K562 (cell line): Measurements from ENCODE around the gene CACNA2D4. TPM values are rescaled to one million over a fixed set of nuclear protein-coding genes. Genes with fewer than 3 reads are reported as not detected.

Experiments used
- CBX3 ChIP-seq, 2 experiments: IDR thresholded peaks; 1 replicate in 1 of 2; 2 replicates in 1 of 2; pipeline ENCODE4 v1.6.1; 2012; ENCODE audit warnings: inconsistent platforms in 2 of 2, low read length in 2 of 2, borderline replicate concordance in 1 of 2, control low read depth in 1 of 2
- DIDO1 ChIP-seq: fragments of 450-650 bp; IDR thresholded peaks from 2 replicates; pipeline ENCODE4 v1.6.1; 2016; ENCODE audit warnings: low read depth, missing biosample characterization, missing genetic modification characterization
- E2F3 ChIP-seq: fragments of 250-450 bp; sonication (Bioruptor Pico); IDR thresholded peaks from 2 replicates; pipeline ENCODE4 v1.4.0; 2020; ENCODE audit warnings: mild to moderate bottlenecking
- FOS ChIP-seq: IDR thresholded peaks from 3 replicates; pipeline ENCODE4 v1.6.1; 2011; ENCODE audit not compliant: insufficient read length; ENCODE audit errors: extremely low read depth
- MBD2 ChIP-seq: sonication (generic); IDR thresholded peaks from 2 replicates; pipeline ENCODE4 v1.6.1; 2016; ENCODE audit warnings: low read depth, borderline replicate concordance
- MTA3 ChIP-seq: fragments of 450-650 bp; formaldehyde crosslinking; IDR thresholded peaks from 2 replicates; pipeline ENCODE4 v1.6.1; 2017; ENCODE audit warnings: mild to moderate bottlenecking, borderline replicate concordance
- MYC ChIP-seq, 2 experiments: fragments of 250-450 bp in 1 of 2; sonication (Bioruptor Pico) in 1 of 2; IDR thresholded peaks; 2 replicates each; pipeline versions ENCODE4 v1.5.1 to v1.6.1; 2012 to 2021; ENCODE audit warnings: low read depth in 2 of 2, borderline replicate concordance in 1 of 2, improper control_type of control experiment in 1 of 2, low read length in 1 of 2, mild to moderate bottlenecking in 1 of 2, moderate library complexity in 1 of 2
- NR2C2 ChIP-seq, 2 experiments: fragments of 200-800 bp in 1 of 2; sonication (Bioruptor generic) in 1 of 2; sonication (generic) in 1 of 2; formaldehyde crosslinking in 1 of 2; IDR thresholded peaks; 2 replicates each; pipeline versions ENCODE4 v1.6.1 to v1.8.0; 2016 to 2022; ENCODE audit warnings: mild to moderate bottlenecking in 1 of 2, missing compliant biosample characterization in 1 of 2, missing genetic modification characterization in 1 of 2, missing genetic modification reagents in 1 of 2
- PTTG1 ChIP-seq: fragments of 450-650 bp; IDR thresholded peaks from 2 replicates; pipeline ENCODE4 v1.6.1; 2016; ENCODE audit warnings: low read depth, mild to moderate bottlenecking, missing genetic modification characterization, missing compliant biosample characterization
- RAD51 ChIP-seq: fragments of 450-650 bp; IDR thresholded peaks from 2 replicates; pipeline ENCODE4 v1.7.1; 2016; ENCODE audit warnings: low read depth, mild to moderate bottlenecking, borderline replicate concordance
- RBFOX2 ChIP-seq: fragments of 200-400 bp; formaldehyde crosslinking; IDR thresholded peaks from 2 replicates; pipeline ENCODE4 v1.6.1; 2017; ENCODE audit warnings: low read depth, mild to moderate bottlenecking, low read length, moderate library complexity
- SIX5 ChIP-seq, 2 experiments: IDR thresholded peaks; 2 replicates each; pipeline ENCODE4 v1.6.1; 2011; ENCODE audit warnings: low read length in 2 of 2, borderline replicate concordance in 1 of 2, low read depth in 1 of 2, mild to moderate bottlenecking in 1 of 2, moderate library complexity in 1 of 2; ENCODE audit not compliant: insufficient read depth in 1 of 2
- YY1 ChIP-seq, 3 experiments: IDR thresholded peaks; 2 replicates each; pipeline ENCODE4 v1.6.1; 2011; ENCODE audit warnings: low read length in 2 of 3, mild to moderate bottlenecking in 2 of 3, moderate library complexity in 2 of 3, borderline replicate concordance in 1 of 3, control low read depth in 1 of 3, low read depth in 1 of 3; ENCODE audit not compliant: insufficient read depth in 3 of 3, insufficient replicate concordance in 2 of 3, control insufficient read depth in 1 of 3, insufficient read length in 1 of 3; ENCODE audit errors: extremely low read depth in 1 of 3
- ZNF316 ChIP-seq: fragments of 450-650 bp; IDR thresholded peaks from 2 replicates; pipeline ENCODE4 v1.6.1; 2016
- polyA plus RNA-seq, 8 experiments: library from polyadenylated mRNA; depleted of rRNA in 4 of 8; stranded (reverse) in 5 of 8; unstranded in 3 of 8; fragments of >200 nt; fragmentation: Nextera tagmentation in 2 of 8; fragmentation: Illumina TruSeq in 1 of 8; extraction: Ambion mirVana in 2 of 8; extraction: Trizol in 1 of 8; gene quantifications; 2 replicates each; pipeline versions ENCODE4 v1.2.1 to v1.2.3, GENCODE V29; 2011 to 2014; ENCODE audit warnings: inconsistent platforms in 1 of 8, missing spikeins in 1 of 8
- total RNA-seq, 7 experiments: library from RNA; depleted of rRNA in 6 of 7; stranded (reverse); fragments of >200 nt in 6 of 7; fragmentation: Illumina TruSeq in 2 of 7; extraction: Trizol in 2 of 7; gene quantifications; 2 replicates each; pipeline versions ENCODE4 v1.2.1 to v1.2.3, GENCODE V29; 2011 to 2021; ENCODE audit warnings: low replicate concordance in 1 of 7
- TF ChIP-seq, protein P1 (sequence below): fragments of 450-650 bp; formaldehyde crosslinking; IDR thresholded peaks from 2 replicates; pipeline ENCODE4 v1.4.0; 2022; ENCODE audit warnings: missing genetic modification characterization
- TF ChIP-seq, protein P2 (sequence below): sonication (generic); formaldehyde crosslinking; IDR thresholded peaks from 2 replicates; pipeline ENCODE4 v1.9.0; 2022; ENCODE audit warnings: mild to moderate bottlenecking, missing genetic modification reagents
- TF ChIP-seq, protein P3 (sequence below), 2 experiments: fragments of 450-650 bp; conservative IDR thresholded peaks; 2 replicates each; pipeline ENCODE4 v1.6.1; 2017; ENCODE audit warnings: mild to moderate bottlenecking in 2 of 2, moderate library complexity in 2 of 2

Gene CACNA2D4
- total and polyA plus RNA-seq, 9 of the 15 experiments (the other 6 are each of a cell fraction or from before 2014, with no cell fraction given) = 0.04 to 0.69 (median 0.40) TPM; not detected in 3

DNA sequence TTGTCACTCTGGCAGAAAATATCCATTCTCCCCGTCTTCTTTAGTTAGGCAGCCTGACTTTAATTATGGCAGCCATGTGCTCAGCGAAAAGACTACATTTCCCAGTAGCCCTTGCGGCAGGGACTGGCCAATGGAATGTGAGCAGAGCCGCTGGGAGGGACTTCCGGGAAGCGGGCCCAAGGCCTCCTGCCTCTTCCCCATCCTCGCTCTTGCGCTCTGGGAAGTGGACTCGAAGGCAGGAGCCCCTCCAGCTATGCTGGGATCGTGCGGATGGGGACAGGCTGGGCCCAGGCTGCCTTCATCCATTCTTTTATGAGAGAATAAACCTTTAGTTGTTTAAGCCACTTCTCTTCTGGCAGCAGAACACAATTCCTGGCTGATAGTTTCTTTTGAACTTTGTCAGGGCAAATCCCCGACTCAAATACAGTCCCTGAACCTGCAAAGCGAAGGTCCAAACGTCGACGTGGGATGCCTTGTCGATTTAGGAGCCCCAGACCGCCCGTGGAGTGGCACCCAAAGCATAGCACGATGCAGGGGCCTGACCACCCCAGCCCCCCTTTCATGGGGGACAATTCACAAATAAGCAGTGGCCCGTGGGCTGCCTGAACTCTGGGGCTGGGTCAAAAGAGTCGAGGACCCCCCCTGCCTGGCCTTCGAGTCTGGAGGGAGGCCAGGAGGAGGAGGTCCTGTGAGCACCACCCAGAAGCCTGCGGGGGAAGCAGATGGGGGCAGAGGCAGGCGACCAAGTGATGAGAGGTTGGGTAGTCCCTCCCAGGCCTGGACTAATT, 113.7 kb downstream of the CACNA2D4 start (continued):
- TF ChIP-seq NR2C2 (CRISPR knock-in tag; IDR thresholded peaks at IDR 0.05) (no peak), NR2C2 (tag; IDR thresholded peaks at IDR 0.05) (0 out of 2 replicates have a peak, but pooled peaks have one; percentile 21), RBFOX2 (peak; percentile 51; the same call in 1 of the 2 replicates), SIX5 (IDR thresholded peaks at IDR 0.05; ENCODE audit: borderline replicate concordance in 1 of 2, insufficient read depth in 1 of 2, low read depth in 1 of 2, low read length in 2 of 2) (peak; percentile 71; a peak in 3 of 4 replicates), ZNF316 (peak; percentile 44), MYC (IDR thresholded peaks at IDR 0.05; ENCODE audit: low read depth, low read length) (peak; percentile 78), MYC (CRISPR knock-in tag; IDR thresholded peaks at IDR 0.05; ENCODE audit: borderline replicate concordance, low read depth) (no peak), E2F3 (CRISPR knock-in tag) (no peak), CBX3 (IDR thresholded peaks at IDR 0.05; ENCODE audit: borderline replicate concordance in 1 of 2, low read length in 2 of 2) (peak in 1 of 2 experiments; percentile 69; a peak in 2 of 3 replicates), MBD2 (peak; percentile 88), DIDO1 (tag) (peak; percentile 47; the same call in 1 of the 2 replicates), RAD51 (no peak), PTTG1 (tag) (no peak), YY1 (IDR thresholded peaks at IDR 0.05; ENCODE audit: borderline replicate concordance in 1 of 3, control insufficient read depth in 1 of 3, extremely low read depth in 1 of 3, insufficient read depth in 3 of 3, insufficient read length in 1 of 3, insufficient replicate concordance in 2 of 3, low read depth in 1 of 3, low read length in 2 of 3) (peak; percentile 58 to 93 (median 87)), FOS (peak; percentile 40), MTA3 (0 out of 2 replicates have a peak, but pooled peaks have one; percentile 51)
- TF ChIP-seq, protein P1, sequence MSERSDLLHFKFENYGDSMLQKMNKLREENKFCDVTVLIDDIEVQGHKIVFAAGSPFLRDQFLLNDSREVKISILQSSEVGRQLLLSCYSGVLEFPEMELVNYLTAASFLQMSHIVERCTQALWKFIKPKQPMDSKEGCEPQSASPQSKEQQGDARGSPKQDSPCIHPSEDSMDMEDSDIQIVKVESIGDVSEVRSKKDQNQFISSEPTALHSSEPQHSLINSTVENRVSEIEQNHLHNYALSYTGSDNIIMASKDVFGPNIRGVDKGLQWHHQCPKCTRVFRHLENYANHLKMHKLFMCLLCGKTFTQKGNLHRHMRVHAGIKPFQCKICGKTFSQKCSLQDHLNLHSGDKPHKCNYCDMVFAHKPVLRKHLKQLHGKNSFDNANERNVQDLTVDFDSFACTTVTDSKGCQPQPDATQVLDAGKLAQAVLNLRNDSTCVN = no peak
- TF ChIP-seq, protein P2, sequence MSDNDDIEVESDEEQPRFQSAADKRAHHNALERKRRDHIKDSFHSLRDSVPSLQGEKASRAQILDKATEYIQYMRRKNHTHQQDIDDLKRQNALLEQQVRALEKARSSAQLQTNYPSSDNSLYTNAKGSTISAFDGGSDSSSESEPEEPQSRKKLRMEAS (CRISPR knock-in tag) = peak; percentile 71
- TF ChIP-seq, protein P3, sequence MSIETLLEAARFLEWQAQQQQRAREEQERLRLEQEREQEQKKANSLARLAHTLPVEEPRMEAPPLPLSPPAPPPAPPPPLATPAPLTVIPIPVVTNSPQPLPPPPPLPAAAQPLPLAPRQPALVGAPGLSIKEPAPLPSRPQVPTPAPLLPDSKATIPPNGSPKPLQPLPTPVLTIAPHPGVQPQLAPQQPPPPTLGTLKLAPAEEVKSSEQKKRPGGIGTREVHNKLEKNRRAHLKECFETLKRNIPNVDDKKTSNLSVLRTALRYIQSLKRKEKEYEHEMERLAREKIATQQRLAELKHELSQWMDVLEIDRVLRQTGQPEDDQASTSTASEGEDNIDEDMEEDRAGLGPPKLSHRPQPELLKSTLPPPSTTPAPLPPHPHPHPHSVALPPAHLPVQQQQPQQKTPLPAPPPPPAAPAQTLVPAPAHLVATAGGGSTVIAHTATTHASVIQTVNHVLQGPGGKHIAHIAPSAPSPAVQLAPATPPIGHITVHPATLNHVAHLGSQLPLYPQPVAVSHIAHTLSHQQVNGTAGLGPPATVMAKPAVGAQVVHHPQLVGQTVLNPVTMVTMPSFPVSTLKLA (conservative IDR thresholded peaks at IDR 0.05) = 0 out of 4 replicates have a peak, but pooled peaks of 1 of the 2 experiments have one; percentile 25
